H1 (cell line): ENCODE measurements around the gene HES3. TPM values are rescaled to one million over a fixed set of nuclear protein-coding genes. Genes with fewer than 3 reads are reported as not detected.

Experiments used
- NANOG ChIP-seq: IDR thresholded peaks from 2 replicates; pipeline ENCODE4 v1.6.1; 2011; ENCODE audit warnings: low read length, low read depth, mild to moderate bottlenecking, inconsistent platforms; ENCODE audit not compliant: insufficient read depth, poor library complexity, severe bottlenecking
- RAD21 ChIP-seq, 2 experiments: IDR thresholded peaks in 1 of 2; conservative IDR thresholded peaks in 1 of 2; 2 replicates each; pipeline ENCODE4 v1.6.1; 2011; ENCODE audit warnings: low read depth in 2 of 2, low read length in 2 of 2, improper control_type of control experiment in 1 of 2, inconsistent platforms in 1 of 2, mild to moderate bottlenecking in 1 of 2, moderate library complexity in 1 of 2
- RNF2 ChIP-seq: fragments of 200-900, 300-1000 bp; sonication (generic); IDR thresholded peaks from 2 replicates; pipeline ENCODE4 v1.7.1; 2016; ENCODE audit warnings: borderline replicate concordance, low read depth, mild to moderate bottlenecking, antibody characterized with exemption, low read length; ENCODE audit not compliant: poor library complexity, severe bottlenecking; ENCODE audit errors: missing control alignments
- SIN3A ChIP-seq, 2 experiments: IDR thresholded peaks in 1 of 2; conservative IDR thresholded peaks in 1 of 2; 2 replicates each; pipeline ENCODE4 v1.6.1; 2011 to 2012; ENCODE audit warnings: low read length in 2 of 2, improper control_type of control experiment in 1 of 2, low read depth in 1 of 2, mild to moderate bottlenecking in 1 of 2
- SRF ChIP-seq: IDR thresholded peaks from 2 replicates; pipeline ENCODE4 v1.6.1; 2011; ENCODE audit warnings: mild to moderate bottlenecking, low read depth, low read length, moderate library complexity
- polyA plus RNA-seq, 7 experiments: library from polyadenylated mRNA; depleted of rRNA in 3 of 7; stranded (reverse) in 5 of 7; unstranded in 2 of 7; fragments of >200 nt in 5 of 7; fragments of 200-250 nt in 2 of 7; gene quantifications; 1 replicate in 5 of 7; 2 replicates in 1 of 7; 4 replicates in 1 of 7; pipeline versions ENCODE4 v1.2.1 to v1.2.3, GENCODE V29; 2011 to 2013; ENCODE audit warnings: missing spikeins in 2 of 7, mixed read lengths in 2 of 7
- total RNA-seq: library from RNA; stranded (reverse); fragmentation: NEBNext Ultra II Directional; extraction: Animal tissue kit (Norgen Biotek cat#: 25700); gene quantifications from 2 replicates; pipeline ENCODE4 v1.2.1, GENCODE V29; 2021

The HES3 gene
- total and polyA plus RNA-seq, 2 of the 8 experiments (the other 6 are each of a cell fraction or from before 2014, with no cell fraction given): 38.8 to 54.3 TPM

DNA sequence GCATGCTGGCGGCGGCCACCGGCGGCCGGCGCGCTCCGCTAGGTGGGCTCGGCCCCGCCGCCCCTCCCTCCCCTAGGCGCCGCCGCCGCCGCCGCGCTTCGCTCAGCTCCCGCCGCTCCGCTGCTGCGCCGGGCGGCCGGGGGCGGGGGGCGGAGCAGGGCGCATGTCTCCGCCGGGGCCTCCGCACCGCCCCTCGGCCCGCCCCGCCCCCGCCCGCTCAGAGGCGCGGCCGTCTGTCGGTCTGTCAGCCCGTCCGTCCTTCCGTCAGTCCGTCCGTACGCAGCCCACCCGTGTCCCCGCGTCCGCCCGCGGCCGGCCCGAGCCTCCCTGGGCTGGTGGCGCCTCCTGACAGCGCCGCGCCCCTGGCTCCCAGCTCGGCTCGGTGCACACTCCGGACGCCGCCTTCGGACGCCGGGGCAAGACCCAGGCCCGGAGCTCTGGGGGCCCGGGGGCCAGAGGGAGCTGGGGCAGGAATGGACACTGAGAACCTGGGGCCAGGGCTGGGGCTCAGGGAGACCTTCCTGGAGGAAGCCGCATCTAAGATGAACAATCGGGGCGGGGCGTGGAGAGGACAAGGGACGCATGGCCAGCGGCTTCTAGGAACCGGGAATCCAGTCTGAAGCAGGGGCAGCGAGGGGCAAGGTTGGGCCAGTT is 17.1 kb downstream of the HES3 start, which contains the start of gene GPR153 (continued):
- TF ChIP-seq NANOG (no peak), RNF2 (no peak), RAD21 (IDR thresholded peaks at IDR 0.05 in 1 of 2, conservative IDR thresholded peaks at IDR 0.05 in 1 of 2; ENCODE audit: low read depth in 2 of 2, low read length in 2 of 2) (no peak), SRF (no peak), SIN3A (conservative IDR thresholded peaks at IDR 0.05 in 1 of 2, IDR thresholded peaks at IDR 0.05 in 1 of 2; ENCODE audit: low read depth in 1 of 2, low read length in 2 of 2) (peak in 1 of 2 experiments; percentile 63; a peak in 2 of 4 replicates)
